ENCODE results near the gene FMN1.
A peak's percentile ranks its signal among the peaks of the same experiment; 100 is the strongest.

The FMN1 gene

DNA sequence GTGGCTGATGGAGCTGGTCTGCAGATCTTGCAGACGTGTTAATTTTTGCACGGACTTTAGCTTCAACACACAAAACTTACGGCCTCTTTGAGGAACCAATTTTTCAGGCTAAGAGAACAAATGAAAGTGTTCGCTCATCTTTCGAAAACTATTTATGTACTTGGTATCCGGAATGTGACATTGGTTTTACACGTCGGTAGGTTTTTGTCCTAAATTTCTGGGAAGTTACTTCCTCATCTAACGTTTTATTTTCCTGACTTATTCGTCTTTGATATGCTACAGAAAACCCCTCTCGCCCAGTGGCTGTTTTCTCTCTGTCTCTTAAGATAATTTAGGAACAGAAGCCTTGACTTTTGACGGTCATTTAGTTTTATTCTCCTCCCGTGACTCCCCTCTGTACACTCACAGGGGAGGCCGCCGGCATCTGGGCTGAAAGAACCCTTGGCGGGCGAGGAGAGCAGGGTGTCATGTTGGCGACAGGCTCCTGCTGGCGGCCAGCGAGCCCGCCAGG is 477.5 kb downstream of the FMN1 start:
- DNase-seq: peak in 1 of 14 donors; percentile 30

DNA sequence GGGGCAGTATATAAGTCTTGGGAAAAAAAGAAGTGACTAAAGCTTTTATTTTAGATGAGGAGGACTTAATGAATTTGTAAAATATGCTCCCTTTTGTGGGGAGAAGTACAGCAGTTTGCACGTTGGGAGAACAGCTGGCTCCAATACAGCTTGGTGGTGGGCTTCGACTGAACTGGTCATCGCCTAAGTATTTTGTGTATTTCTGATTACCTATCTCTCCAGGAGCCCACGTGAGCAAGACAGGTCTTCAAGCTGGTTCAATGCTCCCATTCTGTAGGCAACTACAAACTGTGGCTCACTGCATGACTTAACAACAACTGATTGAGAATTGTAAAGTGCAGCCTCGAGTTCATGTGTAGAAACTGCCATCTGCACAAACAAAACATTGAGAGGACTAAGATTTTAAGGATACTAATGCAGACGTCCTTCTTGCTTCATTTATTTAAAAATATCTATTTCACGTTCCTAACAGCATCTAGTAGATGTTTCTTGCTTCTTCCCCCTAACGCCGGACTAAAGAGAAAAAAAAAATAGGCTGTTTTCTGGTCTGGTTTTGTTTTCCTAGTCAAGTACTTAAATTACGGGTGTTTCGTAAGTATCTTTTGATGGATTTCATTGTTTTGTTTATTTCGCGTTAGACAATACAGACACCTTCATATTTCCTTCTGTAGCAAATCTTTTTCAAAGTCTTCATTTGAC is 478.1 kb downstream of the FMN1 start:
- no peak for DNase-seq
